ENCODE results near the gene RELN.
"Not testable (repeated sequence)": the region's sequence is repeated elsewhere in the genome, so short reads cannot be mapped to it uniquely, and the experiment has no call there.

Gene RELN

GRCh38 chr7:103989200-103989784 lies at the start of gene RELN:
Gene RELN, minus strand, starts transcription at chr7:103989658. Its CDS starts 302 bp downstream, at chr7:103989356.
- DNase-seq (ENCODE audit: low read depth), result no peak

- no peak for DNase-seq (ENCODE audit: low read depth)
Measured at GRCh38 chr7:104038136-104038535, 48.7 kb upstream of the RELN start.

DNA sequence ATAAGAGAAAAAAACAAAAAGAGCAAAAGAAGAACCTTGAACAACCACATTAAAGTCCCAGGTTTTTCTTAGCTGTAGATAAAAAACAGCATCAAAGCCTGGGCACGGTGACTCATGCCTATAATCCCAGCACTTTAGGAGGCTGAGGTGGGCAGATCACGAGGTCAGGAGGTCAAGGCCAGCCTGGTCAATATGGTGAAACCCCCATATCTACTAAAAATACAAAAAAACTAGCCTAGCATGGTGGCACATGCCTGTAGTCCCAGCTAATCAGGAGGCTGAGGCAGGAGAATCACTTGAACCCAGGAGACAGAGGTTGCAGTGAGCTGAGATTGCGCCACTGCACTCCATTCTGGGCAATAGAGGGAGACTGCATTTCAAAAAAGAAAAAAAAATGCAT lies 47.4 kb upstream of the RELN start:
- not testable (repeated sequence) for DNase-seq (ENCODE audit: low read depth)

DNA sequence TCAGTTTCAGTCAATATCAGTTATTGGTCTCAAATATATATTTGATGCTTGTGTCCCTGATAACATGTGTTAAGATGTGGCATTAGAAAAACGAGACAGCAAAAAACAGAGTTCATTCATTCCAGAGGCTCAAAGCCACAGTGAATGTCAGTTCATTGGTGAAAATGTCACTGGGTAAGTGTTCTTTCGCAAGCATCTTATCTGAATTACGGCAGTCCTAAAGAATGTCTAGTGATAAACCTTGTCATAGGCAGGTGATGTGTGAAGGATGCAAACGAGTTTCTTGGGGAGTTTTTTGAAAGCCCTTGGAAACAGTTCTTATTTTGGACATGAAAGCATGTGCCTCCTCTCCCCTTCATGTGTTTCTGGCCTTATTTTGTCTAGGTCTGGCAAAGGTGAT lies 45.9 kb upstream of the RELN start:
- no peak for DNase-seq (ENCODE audit: low read depth)

DNA sequence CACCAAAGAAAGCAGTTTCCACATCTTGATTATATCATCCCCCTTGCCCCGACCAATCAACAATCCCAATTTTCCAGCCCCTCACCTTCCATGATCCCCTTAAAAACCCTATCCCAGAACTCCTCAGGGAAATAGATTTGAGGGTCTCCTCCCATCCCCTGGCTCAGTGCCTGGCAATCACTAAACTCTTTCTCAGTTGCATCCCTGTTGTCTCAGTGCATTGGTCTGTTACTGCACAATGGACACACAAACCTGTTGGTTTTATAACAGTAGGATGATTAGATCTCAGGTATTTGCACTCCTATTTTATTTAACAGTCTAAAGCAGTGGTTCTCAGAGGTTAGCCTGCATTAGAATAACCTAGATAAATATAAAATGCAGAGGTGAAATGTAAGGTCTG lies 45.2 kb upstream of the RELN start:
- DNase-seq (ENCODE audit: low read depth), result no peak

- DNase-seq (ENCODE audit: low read depth), result no peak
Measured at GRCh38 chr7:104033837-104034236, 44.4 kb upstream of the RELN start.

GRCh38 chr7:104032486-104032885 lies 43.0 kb upstream of the RELN start:
- no peak for DNase-seq (ENCODE audit: low read depth)

DNA sequence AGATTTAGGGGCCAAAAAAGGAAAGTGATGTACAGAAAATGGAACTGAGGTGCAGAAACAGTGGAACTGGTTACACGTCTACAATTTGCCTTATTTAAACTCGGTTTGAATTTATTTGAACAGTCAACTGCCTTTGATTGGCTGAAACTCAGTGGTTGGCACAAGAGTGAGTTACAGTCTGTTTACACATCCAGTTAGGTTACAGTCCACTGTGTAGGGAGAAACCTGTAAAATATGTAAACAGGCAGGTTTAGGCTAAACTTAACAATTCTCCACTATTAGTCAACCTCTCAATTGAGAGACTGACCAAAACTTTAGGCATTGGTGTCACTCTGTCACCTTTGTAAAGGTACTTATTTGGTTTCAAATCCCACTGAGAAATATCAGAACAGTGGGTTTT lies 40.3 kb upstream of the RELN start:
- DNase-seq (ENCODE audit: low read depth), result no peak

DNA sequence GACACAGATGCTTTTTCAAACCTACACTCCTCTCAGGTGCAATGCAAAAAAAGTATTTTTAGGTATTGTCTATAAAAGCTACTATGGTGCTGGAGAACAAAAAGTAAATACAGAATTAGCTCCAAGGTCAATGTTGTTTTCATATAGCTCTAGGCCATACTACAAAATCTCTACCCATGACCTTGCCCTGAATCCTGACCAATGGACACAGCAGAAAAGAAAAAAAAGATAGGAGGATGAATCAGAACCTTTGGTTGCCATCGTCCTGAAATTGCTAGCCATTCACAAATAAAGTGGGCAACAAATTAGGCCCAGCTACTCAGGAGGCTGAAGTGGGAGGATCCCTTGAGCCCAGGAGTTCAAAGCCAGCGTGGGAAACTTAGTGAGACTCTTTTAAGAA lies 35.2 kb upstream of the RELN start:
- DNase-seq (ENCODE audit: low read depth), result no peak

- DNase-seq (ENCODE audit: low read depth), result no peak
Measured at GRCh38 chr7:104023100-104023499, 33.6 kb upstream of the RELN start.

GRCh38 chr7:104018425-104018824 lies 29.0 kb upstream of the RELN start:
- no peak for DNase-seq (ENCODE audit: low read depth)

DNA sequence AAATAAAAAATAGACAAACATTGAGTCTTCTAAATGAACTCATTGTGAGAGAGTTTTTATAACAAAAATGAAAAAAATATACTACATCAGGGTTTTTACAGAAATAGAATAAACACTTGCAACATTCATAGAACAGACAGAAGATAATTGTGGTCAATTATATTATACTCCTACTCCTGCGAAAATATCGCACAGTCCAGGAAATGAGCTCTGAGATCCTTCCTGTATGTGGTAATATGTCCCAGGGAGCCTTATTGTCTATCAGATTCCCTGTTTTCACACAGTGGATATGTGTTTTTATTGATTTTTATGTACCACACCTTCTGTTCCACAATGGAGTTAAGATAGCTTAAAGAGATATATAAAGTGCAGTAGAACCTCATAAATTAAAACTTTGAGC lies 27.5 kb upstream of the RELN start:
- no peak for DNase-seq (ENCODE audit: low read depth)

DNA sequence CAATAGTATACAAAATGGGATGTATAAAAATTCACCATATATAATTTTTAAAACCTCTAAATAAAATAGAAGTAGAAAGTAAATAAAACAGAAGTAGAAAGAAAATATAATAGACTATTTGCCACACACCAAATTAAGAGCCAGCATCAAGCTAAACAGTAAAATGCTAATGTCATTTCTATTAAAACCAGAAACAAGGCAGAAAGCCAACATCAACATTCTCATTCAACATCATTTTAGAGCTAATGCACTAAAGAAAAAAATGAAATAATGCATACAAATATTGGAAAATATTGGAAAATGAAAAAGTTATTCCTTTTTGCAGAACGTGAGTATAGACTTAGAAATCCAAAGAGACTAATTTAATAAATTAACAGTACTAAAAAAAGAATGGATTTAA lies 23.4 kb upstream of the RELN start:
- DNase-seq (ENCODE audit: low read depth), result no peak

- no peak for DNase-seq (ENCODE audit: low read depth)
Measured at GRCh38 chr7:104011829-104012228, 22.4 kb upstream of the RELN start.

- no peak for DNase-seq (ENCODE audit: low read depth)
Measured at GRCh38 chr7:104010052-104010909, 20.8 kb upstream of the RELN start.

GRCh38 chr7:104008107-104008506 lies 18.6 kb upstream of the RELN start:
- no peak for DNase-seq (ENCODE audit: low read depth)

DNA sequence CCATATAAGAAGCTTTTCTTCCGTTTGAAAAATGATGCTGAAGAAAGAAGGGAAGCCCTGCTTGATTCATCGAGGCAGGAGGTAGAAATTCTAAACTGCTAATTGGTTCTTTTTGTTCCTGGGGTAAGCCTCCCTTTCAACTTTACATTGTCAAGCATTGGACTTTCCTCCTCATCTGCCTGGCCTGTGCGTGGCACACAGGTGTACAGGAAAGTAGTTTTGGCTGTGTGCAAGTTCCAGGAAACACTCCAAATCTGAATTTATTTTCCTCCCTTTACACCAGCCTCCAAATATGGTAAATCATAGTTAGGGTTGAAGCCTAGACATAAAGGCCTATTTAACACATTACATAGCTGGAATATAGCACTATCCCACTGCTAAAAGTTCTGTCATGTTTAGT lies 18.2 kb upstream of the RELN start:
- DNase-seq (ENCODE audit: low read depth), result no peak

DNA sequence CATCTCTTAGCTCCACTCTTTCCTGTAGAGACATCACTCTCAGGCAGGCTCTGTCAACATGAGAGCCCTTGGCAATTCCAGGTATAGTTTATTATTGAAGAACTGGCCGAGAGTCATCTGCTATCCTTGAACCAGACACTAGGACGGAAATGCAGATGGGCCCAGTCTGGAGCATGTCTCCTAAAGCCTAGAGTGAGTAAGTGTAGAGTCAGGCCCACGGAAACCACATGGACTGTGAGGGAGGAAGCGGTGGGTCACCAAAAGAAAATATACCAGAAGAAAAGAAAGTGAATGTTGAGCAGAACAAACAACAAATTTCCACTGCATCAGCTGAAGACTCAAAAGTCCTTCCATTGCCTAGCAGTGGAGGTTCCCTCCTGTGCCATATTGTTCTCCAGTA lies 15.7 kb upstream of the RELN start:
- no peak for DNase-seq (ENCODE audit: low read depth)

GRCh38 chr7:103996639-103997038 lies 7.2 kb upstream of the RELN start:
- DNase-seq (ENCODE audit: low read depth), result no peak

GRCh38 chr7:103996017-103996551 lies 6.6 kb upstream of the RELN start:
- no peak for DNase-seq (ENCODE audit: low read depth)

GRCh38 chr7:103995554-103995953 lies 6.1 kb upstream of the RELN start:
- DNase-seq (ENCODE audit: low read depth), result no peak

- DNase-seq (ENCODE audit: low read depth), result no peak
Measured at GRCh38 chr7:103993551-103993950, 4.1 kb upstream of the RELN start.

DNA sequence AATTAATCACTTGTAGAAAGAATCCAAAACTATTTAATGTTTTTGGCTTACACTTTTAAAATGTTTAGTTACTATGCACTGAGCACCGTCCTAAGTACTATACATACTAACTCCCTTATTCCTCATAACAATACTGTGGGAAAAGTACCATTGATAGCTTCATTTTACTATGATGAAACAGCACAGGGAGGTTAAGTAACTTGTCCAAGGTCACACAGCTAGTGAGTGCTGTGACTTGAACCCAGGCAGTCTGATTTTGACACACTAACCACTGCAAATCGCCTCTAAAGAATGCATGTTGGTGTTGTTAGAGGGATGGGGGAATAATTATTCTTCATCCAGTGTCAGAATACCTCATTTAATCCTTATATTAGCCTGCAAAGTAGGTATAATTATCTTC lies 1.9 kb upstream of the RELN start:
- no peak for DNase-seq (ENCODE audit: low read depth)

DNA sequence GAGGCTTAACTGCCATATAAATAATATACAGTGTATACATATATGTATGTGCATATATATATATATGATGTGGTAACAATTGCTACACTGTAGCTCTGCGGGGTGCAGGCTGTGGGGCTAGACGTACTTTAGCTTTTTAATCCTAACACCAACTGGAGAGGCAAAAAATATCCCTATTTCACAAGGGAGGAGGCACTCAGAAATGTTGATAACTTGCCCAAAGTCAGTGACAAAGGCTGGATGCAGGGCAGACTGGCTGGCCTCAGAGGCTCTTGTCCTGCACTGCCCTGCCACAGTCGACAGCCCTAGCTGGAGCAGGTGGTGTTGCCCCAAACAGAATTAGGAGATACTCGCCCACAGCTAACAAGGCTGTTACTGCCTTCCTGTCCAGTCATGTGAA lies 1.5 kb upstream of the RELN start:
- no peak for DNase-seq (ENCODE audit: low read depth)

All from fibroblast of the conjunctiva (primary cell).